ENCODE results near the gene P2RX5. TPM values are rescaled to one million over a fixed set of nuclear protein-coding genes. Genes with fewer than 3 reads are reported as not detected.
"Not testable (repeated sequence)": the region's sequence is repeated elsewhere in the genome, so short reads cannot be mapped to it uniquely, and the experiment has no call there.

The P2RX5 gene
- total RNA-seq, 2 experiments from 2014 or later: 69.7 to 77.5 TPM

GRCh38 chr17:3729881-3730280 is 33.9 kb upstream of the P2RX5 start:
- POLR2A ChIA-PET: no interaction called here

GRCh38 chr17:3728099-3728498 is 32.1 kb upstream of the P2RX5 start:
- POLR2A ChIA-PET: not testable (repeated sequence)
- H3K4me1 Mint-ChIP-seq: peaks cover 26% of the 10 kb centered on the region

More at GRCh38 chr17:3729881-3730280, 33.9 kb upstream of the P2RX5 start:
- Mint-ChIP-seq H3K4me3 (no peak overlapping the region), H3K9me3 (ENCODE audit: low read depth) (no peaks in the 10 kb centered on the region), H3K27me3 (no peaks in the 10 kb centered on the region), H3K27ac (no peak overlapping the region), H3K36me3 (ENCODE audit: low read depth) (peaks cover 30% of the 10 kb centered on the region), H3K4me1 (peaks cover 20% of the 10 kb centered on the region)
- CTCF ChIA-PET: interaction anchor here (1.3 to 5.2 kb wide), 3 partner anchors 8 to 47 kb away, joined by 4 to 36 read pairs (median 5); no protein-coding TSS in a partner anchor
- ATAC-seq (no peak), DNase-seq (no peak)
- intact Hi-C loops (cut with DNase I, micrococcal nuclease): loop anchor here in 1 of 2 experiments (10.0 kb wide), 3 partner anchors 635 to 1895 kb away; partner anchors contain the start of genes PELP1, RPA1 and UBE2G1

GRCh38 chr17:3727041-3727440 is 31.1 kb upstream of the P2RX5 start:
- no peak for DNase-seq
- ChIA-PET POLR2A (interaction anchor here (0.6 to 1.7 kb wide), 2 partner anchors 9 to 16 kb away, joined by 3 to 4 read pairs; no protein-coding TSS in a partner anchor), CTCF (interaction anchor here (0.8 to 5.2 kb wide), 4 partner anchors 11 to 101 kb away, joined by 3 to 36 read pairs (median 4); no protein-coding TSS in a partner anchor)
- Mint-ChIP-seq H3K27me3 (no peaks in the 10 kb centered on the region), H3K4me1 (peaks cover 33% of the 10 kb centered on the region), H3K27ac (peak overlapping the region; percentile 63), H3K36me3 (ENCODE audit: low read depth) (peaks cover 46% of the 10 kb centered on the region), H3K9me3 (ENCODE audit: low read depth) (no peaks in the 10 kb centered on the region), H3K4me3 (peak overlapping the region; percentile 19)
- intact Hi-C loops (cut with DNase I, micrococcal nuclease): loop anchor here in 1 of 2 experiments (10.0 kb wide), 3 partner anchors 638 to 1892 kb away; partner anchors contain the start of genes PELP1, RPA1 and UBE2G1
- ATAC-seq: no peak

More at GRCh38 chr17:3728099-3728498, 32.1 kb upstream of the P2RX5 start:
- peaks cover 38% of the 10 kb centered on the region for H3K36me3 Mint-ChIP-seq (ENCODE audit: low read depth)
- not testable (repeated sequence) for H3K9me3 Mint-ChIP-seq (ENCODE audit: low read depth); ATAC-seq; DNase-seq; H3K27me3 Mint-ChIP-seq; H3K4me3 Mint-ChIP-seq; H3K27ac Mint-ChIP-seq
- CTCF ChIA-PET: interaction anchor here (0.7 to 5.2 kb wide), 4 partner anchors 10 to 117 kb away, joined by 3 to 36 read pairs (median 4); no protein-coding TSS in a partner anchor
- intact Hi-C loops (cut with DNase I, micrococcal nuclease): loop anchor here in 1 of 2 experiments (10.0 kb wide), 3 partner anchors 637 to 1893 kb away; partner anchors contain the start of genes PELP1, RPA1 and UBE2G1

- DNase-seq (no peak), ATAC-seq (no peak)
- Mint-ChIP-seq H3K27me3 (no peaks in the 10 kb centered on the region), H3K4me3 (peak overlapping the region; percentile 83), H3K36me3 (ENCODE audit: low read depth) (peaks cover 65% of the 10 kb centered on the region), H3K9me3 (ENCODE audit: low read depth) (no peaks in the 10 kb centered on the region), H3K27ac (peak overlapping the region; percentile 76), H3K4me1 (peaks cover 55% of the 10 kb centered on the region)
- POLR2A ChIA-PET: interaction anchor here (0.6 to 2.9 kb wide), 3 partner anchors 14 to 1185 kb away, joined by 3 to 13 read pairs (median 3); no protein-coding TSS in a partner anchor
- CTCF ChIA-PET: interaction anchor here (1.0 to 2.8 kb wide), 5 partner anchors 13 to 122 kb away, joined by 3 to 22 read pairs (median 8); no protein-coding TSS in a partner anchor
- intact Hi-C loops (cut with DNase I, micrococcal nuclease): loop anchor here in 1 of 2 experiments (1.0 to 10.0 kb wide), 8 partner anchors 168 to 1890 kb away; partner anchors contain the start of genes ATP2A3, CAMKK1, CYB5D2 and PELP1
Observed at GRCh38 chr17:3724378-3725077, 28.6 kb upstream of the P2RX5 start.

GRCh38 chr17:3723556-3724377 is 27.8 kb upstream of the P2RX5 start, which contains the start of gene HASPIN:
HASPIN (plus strand) TSS chr17:3723903; CDS start chr17:3723936, 33 bp downstream.
- no peaks in the 10 kb centered on the region for H3K27me3 Mint-ChIP-seq
- ChIA-PET POLR2A (interaction anchor here (0.5 to 2.9 kb wide), 7 partner anchors 11 to 1184 kb away, joined by 3 to 13 read pairs (median 4); no protein-coding TSS in a partner anchor), CTCF (interaction anchor here (0.7 to 2.8 kb wide), 11 partner anchors 8 to 123 kb away, joined by 3 to 22 read pairs (median 5); partner anchors contain the start of gene P2RX5)
- H3K4me1 Mint-ChIP-seq: peaks cover 58% of the 10 kb centered on the region
- H3K4me3 Mint-ChIP-seq: peak within 1 kb of the TSS; percentile 83
- H3K27ac Mint-ChIP-seq: peak within 1 kb of the TSS; percentile 93
- DNase-seq (peak; percentile 96), ATAC-seq (peak; percentile 86)
- H3K9me3 Mint-ChIP-seq (ENCODE audit: low read depth): no peaks in the 10 kb centered on the region
- H3K36me3 Mint-ChIP-seq (ENCODE audit: low read depth): peaks cover 67% of the 10 kb centered on the region
- intact Hi-C loops (cut with DNase I, micrococcal nuclease): loop anchor here (1.0 to 10.0 kb wide), 16 partner anchors 12 to 1889 kb away; partner anchors contain the start of genes ATP2A3 (in 1 of the 2), CAMKK1 (in 1 of the 2), CTNS (in 1 of the 2) and CYB5D2 (in 1 of the 2)

- ChIA-PET POLR2A (interaction anchor here (0.8 to 2.9 kb wide), 4 partner anchors 10 to 28 kb away, joined by 3 to 13 read pairs (median 4); no protein-coding TSS in a partner anchor), CTCF (interaction anchor here (0.7 to 2.8 kb wide), 14 partner anchors 9 to 909 kb away, joined by 3 to 22 read pairs (median 5); partner anchors contain the start of gene P2RX5)
- Mint-ChIP-seq H3K36me3 (ENCODE audit: low read depth) (peaks cover 73% of the 10 kb centered on the region), H3K4me3 (peak overlapping the region; percentile 83), H3K9me3 (ENCODE audit: low read depth) (no peaks in the 10 kb centered on the region), H3K4me1 (peaks cover 63% of the 10 kb centered on the region), H3K27me3 (no peaks in the 10 kb centered on the region), H3K27ac (peak overlapping the region; percentile 93)
- ATAC-seq (peak; percentile 1), DNase-seq (no peak)
- intact Hi-C loops (cut with DNase I, micrococcal nuclease): loop anchor here (1.0 to 10.0 kb wide), 15 partner anchors 12 to 1888 kb away; partner anchors contain the start of genes CAMKK1 (in 1 of the 2), CTNS (in 1 of the 2), CYB5D2 (in 1 of the 2) and EMC6 (in 1 of the 2)
Observed at GRCh38 chr17:3723188-3723555, 27.2 kb upstream of the P2RX5 start.

- DNase-seq (no peak), ATAC-seq (no peak)
- peak overlapping the region; percentile 93 for H3K27ac Mint-ChIP-seq
- intact Hi-C loops (cut with DNase I, micrococcal nuclease): loop anchor here (1.0 to 10.0 kb wide), 15 partner anchors 11 to 1888 kb away; partner anchors contain the start of genes CAMKK1 (in 1 of the 2), CTNS (in 1 of the 2), CYB5D2 (in 1 of the 2) and EMC6 (in 1 of the 2)
- no peaks in the 10 kb centered on the region for H3K9me3 Mint-ChIP-seq (ENCODE audit: low read depth)
- H3K4me3 Mint-ChIP-seq: peak overlapping the region; percentile 83
- peaks cover 75% of the 10 kb centered on the region for H3K36me3 Mint-ChIP-seq (ENCODE audit: low read depth)
- ChIA-PET POLR2A (interaction anchor here (1.0 to 2.9 kb wide), 3 partner anchors 10 to 28 kb away, joined by 3 to 13 read pairs (median 5); no protein-coding TSS in a partner anchor), CTCF (interaction anchor here (0.7 to 2.8 kb wide), 15 partner anchors 9 to 908 kb away, joined by 3 to 22 read pairs (median 4); partner anchors contain the start of gene P2RX5)
- peaks cover 65% of the 10 kb centered on the region for H3K4me1 Mint-ChIP-seq
- H3K27me3 Mint-ChIP-seq: no peaks in the 10 kb centered on the region
Observed at GRCh38 chr17:3722716-3723115, 26.8 kb upstream of the P2RX5 start.

- Mint-ChIP-seq H3K4me1 (peaks cover 53% of the 10 kb centered on the region), H3K9me3 (ENCODE audit: low read depth) (no peaks in the 10 kb centered on the region), H3K36me3 (ENCODE audit: low read depth) (peaks cover 72% of the 10 kb centered on the region), H3K4me3 (no peak overlapping the region), H3K27ac (peak overlapping the region; percentile 37), H3K27me3 (no peaks in the 10 kb centered on the region)
- no peak for ATAC-seq
- POLR2A ChIA-PET: interaction anchor here (0.8 kb wide), 1 partner anchor 50 kb away, joined by 4 read pairs; the partner anchor contains the start of gene EMC6
- no peak for DNase-seq
- CTCF ChIA-PET: interaction anchor here (0.7 to 0.9 kb wide), 2 partner anchors 19 to 68 kb away, joined by 3 read pairs; no protein-coding TSS in a partner anchor
- intact Hi-C loops (cut with DNase I, micrococcal nuclease): no loop called here
Observed at GRCh38 chr17:3719265-3719664, 23.3 kb upstream of the P2RX5 start.

GRCh38 chr17:3718201-3718600 is 22.2 kb upstream of the P2RX5 start:
- Mint-ChIP-seq H3K27me3 (no peaks in the 10 kb centered on the region), H3K36me3 (ENCODE audit: low read depth) (peaks cover 73% of the 10 kb centered on the region), H3K4me1 (peaks cover 56% of the 10 kb centered on the region), H3K27ac (peak overlapping the region; percentile 6), H3K4me3 (no peak overlapping the region), H3K9me3 (ENCODE audit: low read depth) (no peaks in the 10 kb centered on the region)
- no peak for DNase-seq
- ChIA-PET POLR2A (interaction anchor here (0.5 kb wide), 1 partner anchor 93 kb away, joined by 5 read pairs; no protein-coding TSS in a partner anchor), CTCF (interaction anchor here (0.7 to 1.3 kb wide), 4 partner anchors 17 to 250 kb away, joined by 3 read pairs; no protein-coding TSS in a partner anchor)
- intact Hi-C loops (cut with DNase I, micrococcal nuclease): no loop called here
- ATAC-seq: no peak

GRCh38 chr17:3715296-3715695 is 19.3 kb upstream of the P2RX5 start:
- Mint-ChIP-seq H3K9me3 (ENCODE audit: low read depth) (no peaks in the 10 kb centered on the region), H3K4me1 (peaks cover 56% of the 10 kb centered on the region), H3K4me3 (no peak overlapping the region), H3K27ac (peak overlapping the region; percentile 52), H3K36me3 (ENCODE audit: low read depth) (peaks cover 69% of the 10 kb centered on the region), H3K27me3 (no peaks in the 10 kb centered on the region)
- ChIA-PET POLR2A (no interaction called here), CTCF (interaction anchor here (0.5 to 1.0 kb wide), 2 partner anchors 19 to 23 kb away, joined by 3 read pairs; no protein-coding TSS in a partner anchor)
- DNase-seq: no peak
- intact Hi-C loops (cut with DNase I, micrococcal nuclease): no loop called here
- ATAC-seq: no peak
